Fibroblast of skin of right quadriceps (primary cell): ENCODE results near the gene BIVM.

ENCODE experiments used
- DNase-seq: peaks from one replicate; pipeline ENCODE4 v3.0.0-alpha.2; 2013

BIVM gene

DNA sequence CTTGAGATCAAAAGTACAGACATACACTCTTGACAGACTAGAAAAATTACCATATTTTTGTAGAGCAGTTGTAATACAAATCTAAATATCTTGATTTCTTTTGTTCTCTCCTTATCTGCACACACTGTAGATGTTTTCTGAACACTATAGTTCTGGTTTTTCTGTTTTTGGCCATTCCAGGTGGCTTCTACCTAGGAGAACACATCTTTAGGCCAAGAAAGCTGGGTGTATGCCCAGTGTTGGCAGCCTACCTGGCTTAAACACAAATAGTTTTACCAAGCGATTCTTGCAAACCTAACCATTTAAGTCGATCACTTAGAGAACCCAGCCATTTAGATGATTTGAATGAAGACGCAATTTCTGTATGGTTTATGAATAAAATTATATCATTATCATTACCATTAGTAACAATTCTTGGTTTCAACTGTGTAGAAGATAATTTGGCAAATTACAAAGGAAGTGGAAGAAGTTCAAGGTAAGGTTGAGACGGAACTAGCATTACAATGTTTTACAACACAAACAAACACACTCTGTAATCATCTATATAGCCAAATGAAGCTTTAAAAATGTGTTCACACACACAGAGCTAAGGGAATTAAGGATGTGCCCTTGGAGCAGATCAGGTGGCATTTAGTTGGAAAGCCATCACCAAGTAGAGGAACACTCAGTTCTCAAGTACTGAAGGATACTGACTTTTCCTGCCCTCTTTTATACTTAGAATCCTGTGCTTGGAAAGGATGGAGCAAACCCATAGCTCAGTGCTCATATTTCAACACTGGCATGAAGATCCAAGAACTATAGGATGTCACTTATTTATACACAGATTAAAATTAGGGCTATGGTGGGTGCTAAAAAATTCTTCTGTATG is 83.1 kb downstream of the BIVM start:
- DNase-seq: no peak
